ENCODE data around the gene UGT1A10. TPM values are rescaled to one million over a fixed set of nuclear protein-coding genes. Genes with fewer than 3 reads are reported as not detected.
"Not testable (repeated sequence)": the region's sequence is repeated elsewhere in the genome, so short reads cannot be mapped to it uniquely, and the experiment has no call there.

The UGT1A10 gene
- total and polyA plus RNA-seq, 4 donors: 0.03 to 0.14 TPM; not detected in 2

GRCh38 chr2:233639860-233640259 is 3.6 kb downstream of the UGT1A10 start:
- Histone ChIP-seq H3K36me3 (ENCODE audit: control insufficient read depth in 4 of 4, insufficient read depth in 4 of 4, low read length in 4 of 4) (no peaks in the 10 kb centered on the region), H3K9me3 (ENCODE audit: control insufficient read depth in 4 of 4, insufficient read depth in 3 of 4, low read length in 3 of 4) (peaks cover 0 to 3% (median 0%) of the 10 kb centered on the region in 4 donors), H3K4me1 (ENCODE audit: control insufficient read depth in 5 of 5, insufficient read depth in 5 of 5, low read length in 5 of 5) (no peaks in the 10 kb centered on the region), H3K27me3 (ENCODE audit: control insufficient read depth in 3 of 3, insufficient read depth in 3 of 3, low read length in 2 of 3) (no peaks in the 10 kb centered on the region), H3K4me3 (no peak overlapping the region), H3K27ac (ENCODE audit: low read depth in 1 of 2, low read length in 1 of 2) (no peak overlapping the region), H3K9ac (ENCODE audit: insufficient read depth in 1 of 2, low read length in 2 of 2) (no peak overlapping the region)
- no peak for DNase-seq
- no peak for ATAC-seq (ENCODE audit: insufficient read depth, low FRiP score)
- TF ChIP-seq, protein P1, sequence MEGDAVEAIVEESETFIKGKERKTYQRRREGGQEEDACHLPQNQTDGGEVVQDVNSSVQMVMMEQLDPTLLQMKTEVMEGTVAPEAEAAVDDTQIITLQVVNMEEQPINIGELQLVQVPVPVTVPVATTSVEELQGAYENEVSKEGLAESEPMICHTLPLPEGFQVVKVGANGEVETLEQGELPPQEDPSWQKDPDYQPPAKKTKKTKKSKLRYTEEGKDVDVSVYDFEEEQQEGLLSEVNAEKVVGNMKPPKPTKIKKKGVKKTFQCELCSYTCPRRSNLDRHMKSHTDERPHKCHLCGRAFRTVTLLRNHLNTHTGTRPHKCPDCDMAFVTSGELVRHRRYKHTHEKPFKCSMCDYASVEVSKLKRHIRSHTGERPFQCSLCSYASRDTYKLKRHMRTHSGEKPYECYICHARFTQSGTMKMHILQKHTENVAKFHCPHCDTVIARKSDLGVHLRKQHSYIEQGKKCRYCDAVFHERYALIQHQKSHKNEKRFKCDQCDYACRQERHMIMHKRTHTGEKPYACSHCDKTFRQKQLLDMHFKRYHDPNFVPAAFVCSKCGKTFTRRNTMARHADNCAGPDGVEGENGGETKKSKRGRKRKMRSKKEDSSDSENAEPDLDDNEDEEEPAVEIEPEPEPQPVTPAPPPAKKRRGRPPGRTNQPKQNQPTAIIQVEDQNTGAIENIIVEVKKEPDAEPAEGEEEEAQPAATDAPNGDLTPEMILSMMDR (IDR thresholded peaks at IDR 0.05; ENCODE audit: control extremely low read depth, extremely low read depth): no peak

DNA sequence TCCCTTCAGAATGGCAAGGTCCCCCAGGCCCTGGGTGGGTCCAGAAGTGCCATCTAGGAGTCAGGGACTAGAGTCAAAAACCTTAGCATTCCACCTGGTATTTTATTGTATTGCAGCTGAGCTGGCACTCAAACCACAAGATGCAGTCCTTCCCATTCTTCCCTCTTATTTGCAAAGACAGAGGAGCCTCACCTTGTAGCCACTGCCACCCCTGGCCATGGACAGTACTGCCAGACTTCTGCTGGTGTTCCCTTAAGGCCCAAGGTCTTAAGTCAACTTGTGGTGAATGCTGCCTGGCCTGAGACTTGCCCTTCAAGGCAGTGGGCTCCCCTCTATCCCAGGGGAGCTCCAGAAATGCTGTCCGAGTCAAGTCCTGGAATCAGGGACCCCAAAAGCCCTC is 6.9 kb downstream of the UGT1A10 start:
- WGBS, 2 donors: 79 to 96% methylated on average over 1 of the region's 1 CpG
- DNase-seq: no peak
- Histone ChIP-seq H3K36me3 (ENCODE audit: control insufficient read depth in 4 of 4, insufficient read depth in 4 of 4, low read length in 4 of 4) (no peaks in the 10 kb centered on the region), H3K4me3 (no peak overlapping the region), H3K27me3 (ENCODE audit: control insufficient read depth in 3 of 3, insufficient read depth in 3 of 3, low read length in 2 of 3) (no peaks in the 10 kb centered on the region), H3K4me1 (ENCODE audit: control insufficient read depth in 5 of 5, insufficient read depth in 5 of 5, low read length in 5 of 5) (no peaks in the 10 kb centered on the region), H3K9me3 (ENCODE audit: control insufficient read depth in 4 of 4, insufficient read depth in 3 of 4, low read length in 3 of 4) (peaks cover 0 to 10% (median 0%) of the 10 kb centered on the region in 4 donors), H3K9ac (ENCODE audit: insufficient read depth in 1 of 2, low read length in 2 of 2) (no peak overlapping the region), H3K27ac (ENCODE audit: low read depth in 1 of 2, low read length in 1 of 2) (no peak overlapping the region)
- ATAC-seq (ENCODE audit: insufficient read depth, low FRiP score): no peak
- TF ChIP-seq, protein P1 (IDR thresholded peaks at IDR 0.05; ENCODE audit: control extremely low read depth, extremely low read depth): no peak

DNA sequence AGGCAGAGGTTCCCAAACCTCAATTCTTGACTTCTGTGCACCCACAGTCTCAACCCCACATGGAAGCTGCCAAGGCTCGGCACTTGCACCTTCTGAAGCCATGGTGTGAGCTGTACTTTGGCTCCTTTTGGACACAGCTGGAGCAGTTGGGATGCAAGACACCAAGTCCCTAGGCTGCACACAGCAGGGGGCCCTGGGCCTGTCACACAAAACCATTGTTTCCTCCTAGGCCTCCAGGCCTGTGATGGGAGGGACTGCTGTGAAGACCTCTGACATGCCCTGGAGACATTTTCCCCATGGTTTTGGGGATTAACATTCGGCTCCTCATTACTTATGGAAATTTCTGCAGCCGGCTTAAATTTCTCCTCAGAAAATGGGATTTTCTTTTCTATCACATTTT is 9.8 kb downstream of the UGT1A10 start:
- not testable (repeated sequence) for H3K9ac ChIP-seq (ENCODE audit: insufficient read depth in 1 of 2, low read length in 2 of 2)
- 94% methylated on average over 3 of the region's 3 CpGs for WGBS, 2 donors

GRCh38 chr2:233650981-233651380 is 14.7 kb downstream of the UGT1A10 start:
- Histone ChIP-seq H3K9me3 (ENCODE audit: control insufficient read depth in 4 of 4, insufficient read depth in 3 of 4, low read length in 3 of 4) (peaks cover 0 to 4% (median 0%) of the 10 kb centered on the region in 4 donors), H3K4me1 (ENCODE audit: control insufficient read depth in 5 of 5, insufficient read depth in 5 of 5, low read length in 5 of 5) (no peaks in the 10 kb centered on the region), H3K27ac (ENCODE audit: low read depth in 1 of 2, low read length in 1 of 2) (no peak overlapping the region), H3K36me3 (ENCODE audit: control insufficient read depth in 4 of 4, insufficient read depth in 4 of 4, low read length in 4 of 4) (no peaks in the 10 kb centered on the region), H3K4me3 (no peak overlapping the region), H3K9ac (ENCODE audit: insufficient read depth in 1 of 2, low read length in 2 of 2) (no peak overlapping the region), H3K27me3 (ENCODE audit: control insufficient read depth in 3 of 3, insufficient read depth in 3 of 3, low read length in 2 of 3) (no peaks in the 10 kb centered on the region)
- TF ChIP-seq, protein P1 (IDR thresholded peaks at IDR 0.05; ENCODE audit: control extremely low read depth, extremely low read depth): no peak
- DNase-seq (no peak), ATAC-seq (ENCODE audit: insufficient read depth, low FRiP score) (no peak)
- WGBS, 2 donors: 83 to 89% methylated on average over 4 of the region's 4 CpGs

More for the DNA sequence above, 9.8 kb downstream of the UGT1A10 start:
- H3K27me3 ChIP-seq (ENCODE audit: control insufficient read depth in 3 of 3, insufficient read depth in 3 of 3, low read length in 2 of 3); H3K4me1 ChIP-seq (ENCODE audit: control insufficient read depth in 5 of 5, insufficient read depth in 5 of 5, low read length in 5 of 5); H3K4me3 ChIP-seq; DNase-seq; H3K9me3 ChIP-seq (ENCODE audit: control insufficient read depth in 4 of 4, insufficient read depth in 3 of 4, low read length in 3 of 4); H3K27ac ChIP-seq (ENCODE audit: low read depth in 1 of 2, low read length in 1 of 2); H3K36me3 ChIP-seq (ENCODE audit: control insufficient read depth in 4 of 4, insufficient read depth in 4 of 4, low read length in 4 of 4); ATAC-seq (ENCODE audit: insufficient read depth, low FRiP score): not testable (repeated sequence)

Measured in lung (tissue), 12 donors.